Fibroblast of villous mesenchyme (primary cell): ENCODE data around the gene SLC6A19. TPM values are rescaled to one million over a fixed set of nuclear protein-coding genes. Genes with fewer than 3 reads are reported as not detected.

Experiments
- DNase-seq: peaks from one replicate; pipeline ENCODE4 v3.0.0-alpha.2; 2010; ENCODE audit warnings: low read depth
- H3K4me3 ChIP-seq: 2 replicates; pipeline ENCODE4 v1.5.1; 2011; ENCODE audit warnings: low read depth, mild to moderate bottlenecking, low read length
- total RNA-seq: library from RNA; depleted of rRNA; stranded (reverse); fragments of >200 nt; gene quantifications from 2 replicates; pipeline ENCODE4 v1.2.3, GENCODE V29; 2012
- TF ChIP-seq, protein P1 (sequence below): IDR thresholded peaks from 2 replicates; pipeline ENCODE4 v1.5.1; 2012; ENCODE audit warnings: low read depth, mild to moderate bottlenecking, low read length; ENCODE audit not compliant: insufficient read depth

SLC6A19 gene
- total RNA-seq, 1 donor, result not detected

DNA sequence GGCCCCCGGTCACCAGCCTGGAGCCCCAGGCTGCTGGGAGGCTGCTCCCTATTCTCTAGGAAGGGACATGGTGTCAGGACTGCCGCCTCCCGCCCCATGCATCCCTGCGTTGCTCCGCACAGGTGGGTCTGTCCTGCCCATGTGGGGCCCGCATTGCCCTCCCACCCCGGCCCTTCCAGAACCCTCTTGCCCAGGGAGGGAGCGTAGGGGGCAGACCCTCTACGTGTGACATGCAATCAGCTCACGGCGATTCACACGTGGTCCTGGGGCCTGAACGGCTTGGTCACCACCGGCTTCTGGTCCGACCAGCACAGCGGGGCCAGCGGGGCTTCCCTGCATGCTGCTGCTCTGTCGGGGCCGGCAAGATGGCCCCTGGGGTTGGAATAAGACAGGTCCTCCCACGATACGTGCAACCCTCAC lies 9.4 kb downstream of the SLC6A19 start:
- TF ChIP-seq, protein P1, sequence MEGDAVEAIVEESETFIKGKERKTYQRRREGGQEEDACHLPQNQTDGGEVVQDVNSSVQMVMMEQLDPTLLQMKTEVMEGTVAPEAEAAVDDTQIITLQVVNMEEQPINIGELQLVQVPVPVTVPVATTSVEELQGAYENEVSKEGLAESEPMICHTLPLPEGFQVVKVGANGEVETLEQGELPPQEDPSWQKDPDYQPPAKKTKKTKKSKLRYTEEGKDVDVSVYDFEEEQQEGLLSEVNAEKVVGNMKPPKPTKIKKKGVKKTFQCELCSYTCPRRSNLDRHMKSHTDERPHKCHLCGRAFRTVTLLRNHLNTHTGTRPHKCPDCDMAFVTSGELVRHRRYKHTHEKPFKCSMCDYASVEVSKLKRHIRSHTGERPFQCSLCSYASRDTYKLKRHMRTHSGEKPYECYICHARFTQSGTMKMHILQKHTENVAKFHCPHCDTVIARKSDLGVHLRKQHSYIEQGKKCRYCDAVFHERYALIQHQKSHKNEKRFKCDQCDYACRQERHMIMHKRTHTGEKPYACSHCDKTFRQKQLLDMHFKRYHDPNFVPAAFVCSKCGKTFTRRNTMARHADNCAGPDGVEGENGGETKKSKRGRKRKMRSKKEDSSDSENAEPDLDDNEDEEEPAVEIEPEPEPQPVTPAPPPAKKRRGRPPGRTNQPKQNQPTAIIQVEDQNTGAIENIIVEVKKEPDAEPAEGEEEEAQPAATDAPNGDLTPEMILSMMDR, result no peak
- no peak overlapping the region for H3K4me3 ChIP-seq
- no peak for DNase-seq

DNA sequence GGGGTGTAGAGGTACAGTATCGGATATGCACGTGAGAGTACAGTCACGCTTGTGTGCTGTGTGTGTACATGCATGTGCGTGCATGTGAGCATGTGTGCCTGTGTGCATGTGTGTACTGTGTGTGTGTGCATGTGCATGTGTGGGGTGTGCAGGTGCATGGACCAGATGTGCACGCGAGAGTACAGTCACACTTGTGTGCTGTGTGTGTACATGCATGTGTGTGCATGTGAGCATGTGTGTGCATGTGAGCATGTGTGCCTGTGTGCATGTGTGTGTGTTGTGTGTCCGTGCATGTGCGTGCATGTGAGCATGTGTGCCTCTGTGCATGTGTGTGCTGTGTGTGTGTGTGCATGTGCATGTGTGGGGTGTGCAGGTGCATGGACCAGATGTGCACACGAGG lies 10.3 kb downstream of the SLC6A19 start:
- TF ChIP-seq, protein P1, result no peak
- H3K4me3 ChIP-seq, result no peak overlapping the region
- DNase-seq, result no peak

DNA sequence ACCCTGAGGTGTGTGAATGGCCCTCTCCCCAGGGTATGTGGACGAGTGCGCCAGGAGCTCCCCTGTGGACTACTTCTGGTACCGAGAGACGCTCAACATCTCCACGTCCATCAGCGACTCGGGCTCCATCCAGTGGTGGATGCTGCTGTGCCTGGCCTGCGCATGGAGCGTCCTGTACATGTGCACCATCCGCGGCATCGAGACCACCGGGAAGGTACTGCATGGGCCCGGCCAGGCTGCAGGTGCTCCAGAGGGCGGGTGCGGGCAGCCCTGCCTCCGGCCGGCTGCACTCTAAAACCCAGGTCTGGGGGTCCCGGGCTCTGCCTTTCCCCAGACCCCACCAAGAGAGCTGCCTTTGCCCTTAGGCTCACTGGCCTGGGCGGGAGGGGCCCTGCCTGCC lies 10.9 kb downstream of the SLC6A19 start:
- no peak overlapping the region for H3K4me3 ChIP-seq
- no peak for DNase-seq
- TF ChIP-seq, protein P1, result no peak

DNA sequence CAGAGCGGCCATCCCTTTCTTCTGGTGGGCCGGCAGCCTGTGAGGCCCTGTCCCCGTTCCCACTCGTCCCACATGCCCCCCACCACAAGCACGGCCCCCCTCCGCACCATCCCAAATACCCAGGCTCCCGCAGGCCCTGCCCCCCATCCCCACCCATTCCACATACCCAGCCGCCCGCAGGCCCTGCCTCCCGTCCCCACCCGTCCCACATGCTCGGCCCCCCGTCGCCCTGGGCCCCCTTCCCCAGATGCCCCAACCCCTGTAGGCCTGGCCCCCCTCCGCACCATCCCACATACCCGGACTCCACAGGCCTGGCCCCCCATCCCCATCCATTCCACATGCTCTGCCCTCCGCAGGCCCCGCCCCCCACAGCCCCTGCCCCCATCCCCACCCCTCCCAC lies 11.5 kb downstream of the SLC6A19 start:
- no peak overlapping the region for H3K4me3 ChIP-seq
- TF ChIP-seq, protein P1, result no peak
- no peak for DNase-seq

DNA sequence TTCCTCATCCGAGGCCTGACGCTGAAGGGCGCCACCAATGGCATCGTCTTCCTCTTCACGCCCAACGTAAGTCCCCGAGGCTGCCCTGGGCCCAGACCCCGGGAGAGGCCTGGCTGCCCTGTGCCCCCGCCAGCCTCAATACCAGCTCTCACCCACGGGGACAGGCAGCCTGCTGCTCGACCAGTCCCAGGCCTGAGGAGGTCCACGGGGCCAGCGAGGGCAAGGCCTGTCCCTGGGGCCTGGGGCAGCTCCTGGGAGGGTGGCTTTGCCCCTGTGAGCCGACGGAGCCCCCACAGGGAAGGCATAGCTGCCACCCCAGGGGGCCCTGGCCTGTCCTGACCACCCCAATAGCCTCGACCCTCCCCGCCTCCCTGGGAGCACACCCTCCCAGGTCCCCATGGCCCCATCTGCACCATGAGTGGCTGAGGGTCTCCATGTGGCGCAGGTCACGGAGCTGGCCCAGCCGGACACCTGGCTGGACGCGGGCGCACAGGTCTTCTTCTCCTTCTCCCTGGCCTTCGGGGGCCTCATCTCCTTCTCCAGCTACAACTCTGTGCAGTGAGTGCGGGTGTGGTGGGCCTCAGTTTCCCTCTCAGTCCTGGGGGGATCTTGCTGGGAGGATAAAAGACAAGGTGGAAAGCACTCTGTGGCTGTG lies 12.2 kb downstream of the SLC6A19 start:
- H3K4me3 ChIP-seq, result no peak overlapping the region
- DNase-seq, result no peak
- TF ChIP-seq, protein P1, result no peak

DNA sequence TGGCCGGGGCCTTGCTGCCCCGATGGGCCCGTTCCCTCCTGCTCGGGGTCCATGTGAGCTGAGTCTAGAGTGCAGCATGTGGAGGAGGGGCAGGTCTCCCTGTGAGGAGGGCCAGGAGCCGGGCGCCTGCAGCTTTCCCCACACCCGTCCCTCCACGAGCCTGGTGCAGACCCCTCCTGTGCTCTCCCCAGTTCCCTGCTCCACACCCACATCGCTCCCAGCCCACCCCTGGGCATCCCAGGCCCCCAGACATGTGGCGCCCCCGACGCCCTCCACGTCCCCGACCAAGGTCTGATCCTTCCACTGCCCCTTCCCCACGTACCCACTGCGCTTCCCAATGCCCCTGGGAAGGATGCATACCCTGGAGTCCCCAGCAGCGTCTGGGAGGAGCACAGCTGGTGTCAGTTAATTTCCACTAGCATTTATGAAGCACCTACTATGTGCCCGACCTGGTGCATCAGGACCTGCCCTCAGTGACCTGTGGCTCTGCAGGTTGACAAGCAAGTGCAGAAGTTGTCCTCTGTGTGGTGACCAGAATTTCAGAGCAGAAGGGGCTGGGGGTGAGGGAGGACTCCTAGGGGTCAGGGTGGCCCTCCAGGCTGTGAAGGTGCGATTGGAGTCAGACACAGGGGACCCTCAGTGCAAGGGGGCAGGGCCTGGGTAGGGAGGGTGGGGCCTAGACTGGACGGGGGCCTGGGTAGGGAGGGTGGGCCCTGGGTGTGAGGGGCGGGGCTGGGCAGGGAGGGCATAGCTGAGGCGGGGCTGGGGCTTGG lies 13.0 kb downstream of the SLC6A19 start:
- H3K4me3 ChIP-seq, result no peak overlapping the region
- TF ChIP-seq, protein P1, result no peak
- DNase-seq, result no peak
